Daoy (cell line): ENCODE data around the gene CTSF. TPM values are rescaled to one million over a fixed set of nuclear protein-coding genes. Genes with fewer than 3 reads are reported as not detected.
A peak's percentile ranks its signal among the peaks of the same experiment; 100 is the strongest.
"Not testable (repeated sequence)": the region's sequence is repeated elsewhere in the genome, so short reads cannot be mapped to it uniquely, and the experiment has no call there.

Source experiments
- DNase-seq: peaks from one replicate; pipeline ENCODE4 v3.0.0-alpha.2; 2015; ENCODE audit warnings: low read depth
- total RNA-seq: library from RNA; depleted of rRNA; stranded (reverse); fragments of >200 nt; shearing (Covaris generic); gene quantifications from 2 replicates; pipeline ENCODE4 v1.2.3, GENCODE V29; 2014

Gene CTSF
- total RNA-seq, 1 experiment from 2014 or later, result 9.5 TPM

- DNase-seq, result no peak
Observed at GRCh38 chr11:66589996-66590675, 21.7 kb upstream of the CTSF start.

- not testable (repeated sequence) for DNase-seq
Observed at GRCh38 chr11:66589315-66589714, 20.9 kb upstream of the CTSF start.

- no peak for DNase-seq
Observed at GRCh38 chr11:66586136-66586535, 17.7 kb upstream of the CTSF start.

- not testable (repeated sequence) for DNase-seq
Observed at GRCh38 chr11:66585447-66585846, 17.0 kb upstream of the CTSF start.

- DNase-seq, result not testable (repeated sequence)
Observed at GRCh38 chr11:66582565-66583147, 14.2 kb upstream of the CTSF start.

- DNase-seq, result no peak
Observed at GRCh38 chr11:66581261-66581660, 12.9 kb upstream of the CTSF start.

- DNase-seq, result no peak
Observed at GRCh38 chr11:66580803-66581202, 12.4 kb upstream of the CTSF start.

- DNase-seq, result peak; percentile 76
Observed at GRCh38 chr11:66579017-66579606, 10.7 kb upstream of the CTSF start.

GRCh38 chr11:66570850-66571180 is 2.4 kb upstream of the CTSF start:
- no peak for DNase-seq

GRCh38 chr11:66570079-66570849 is 1.9 kb upstream of the CTSF start:
- DNase-seq, result no peak

GRCh38 chr11:66569076-66569475 is 670 bp upstream of the CTSF start:
- DNase-seq, result no peak

GRCh38 chr11:66567787-66568123 is 651 bp downstream of the CTSF start:
- DNase-seq, result no peak

GRCh38 chr11:66566221-66566620 is 2.2 kb downstream of the CTSF start:
- no peak for DNase-seq

- DNase-seq, result no peak
Observed at GRCh38 chr11:66564984-66565383, 3.4 kb downstream of the CTSF start.

- DNase-seq, result no peak
Observed at GRCh38 chr11:66564538-66564937, 3.9 kb downstream of the CTSF start.

- DNase-seq, result no peak
Observed at GRCh38 chr11:66563832-66564231, 4.6 kb downstream of the CTSF start.

GRCh38 chr11:66562907-66563583 is 5.4 kb downstream of the CTSF start:
- DNase-seq, result no peak

GRCh38 chr11:66562275-66562674 is 6.1 kb downstream of the CTSF start:
- DNase-seq, result no peak

- no peak for DNase-seq
Observed at GRCh38 chr11:66561975-66562248, 6.5 kb downstream of the CTSF start.

GRCh38 chr11:66561178-66561974 is 7.0 kb downstream of the CTSF start:
- DNase-seq, result no peak

GRCh38 chr11:66559866-66560676 is 8.3 kb downstream of the CTSF start:
- no peak for DNase-seq
